IMR-90 (cell line): ENCODE results near the gene ANTXR1.

ENCODE experiments used
- CEBPB ChIP-seq: IDR thresholded peaks from 2 replicates; pipeline ENCODE4 v1.6.1; 2012; ENCODE audit warnings: low read depth, low read length, improper control_type of control experiment
- CHD1 ChIP-seq: IDR thresholded peaks from 2 replicates; pipeline ENCODE4 v1.6.1; 2012; ENCODE audit warnings: low read depth, low read length, improper control_type of control experiment
- MAFK ChIP-seq: IDR thresholded peaks from 2 replicates; pipeline ENCODE4 v1.6.1; 2012; ENCODE audit warnings: low read depth, low read length, improper control_type of control experiment
- NFE2L2 ChIP-seq: fragments of 150-350 bp; IDR thresholded peaks from 2 replicates; pipeline ENCODE4 v1.6.1; 2016; ENCODE audit warnings: low read depth, mild to moderate bottlenecking, low read length
- POLR2A ChIP-seq: IDR thresholded peaks from 2 replicates; pipeline ENCODE4 v1.6.1; 2012; ENCODE audit warnings: mild to moderate bottlenecking, low read depth, low read length
- RAD21 ChIP-seq: IDR thresholded peaks from 2 replicates; pipeline ENCODE4 v1.6.1; 2012; ENCODE audit warnings: low read length, improper control_type of control experiment
- RFX5 ChIP-seq: IDR thresholded peaks from 2 replicates; pipeline ENCODE4 v1.8.0; 2012; ENCODE audit warnings: low read depth, mild to moderate bottlenecking, low read length, moderate library complexity
- SMC3 ChIP-seq: fragments of 150-350 bp; IDR thresholded peaks from 2 replicates; pipeline ENCODE4 v1.6.1; 2016; ENCODE audit warnings: low read depth, mild to moderate bottlenecking, antibody characterized with exemption, low read length, moderate library complexity
- TF ChIP-seq, protein P1 (sequence below): conservative IDR thresholded peaks from 2 replicates; pipeline ENCODE4 v1.5.1; 2012; ENCODE audit warnings: mild to moderate bottlenecking, low read depth, low read length, improper control_type of control experiment
- TF ChIP-seq, protein P2 (sequence below): fragments of 150-350 bp; IDR thresholded peaks from 2 replicates; pipeline ENCODE4 v1.6.1; 2016; ENCODE audit warnings: low read depth, mild to moderate bottlenecking, low read length, moderate library complexity, borderline replicate concordance

DNA sequence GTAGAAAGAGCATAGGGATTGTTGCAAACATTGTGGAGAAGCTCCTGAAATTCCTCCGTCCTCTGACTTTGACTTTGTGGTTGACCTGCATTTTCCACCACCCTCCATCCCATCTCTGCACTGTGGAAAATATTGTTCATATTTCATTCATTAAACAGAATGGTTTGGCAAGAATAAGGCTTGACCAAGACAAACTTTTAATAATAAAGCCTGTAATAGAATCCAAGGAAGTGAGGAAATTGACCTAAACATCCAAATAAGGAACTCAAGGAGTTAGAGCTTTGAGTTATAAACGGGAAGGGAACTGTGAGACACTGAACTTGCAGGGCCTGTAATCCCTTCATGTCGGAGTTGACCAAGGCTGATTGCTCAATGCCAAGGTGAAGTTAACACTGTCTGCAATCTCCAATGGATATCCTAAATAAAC, 258.9 kb downstream of the ANTXR1 start:
- no peak for TF ChIP-seq RAD21
- TF ChIP-seq, protein P1, sequence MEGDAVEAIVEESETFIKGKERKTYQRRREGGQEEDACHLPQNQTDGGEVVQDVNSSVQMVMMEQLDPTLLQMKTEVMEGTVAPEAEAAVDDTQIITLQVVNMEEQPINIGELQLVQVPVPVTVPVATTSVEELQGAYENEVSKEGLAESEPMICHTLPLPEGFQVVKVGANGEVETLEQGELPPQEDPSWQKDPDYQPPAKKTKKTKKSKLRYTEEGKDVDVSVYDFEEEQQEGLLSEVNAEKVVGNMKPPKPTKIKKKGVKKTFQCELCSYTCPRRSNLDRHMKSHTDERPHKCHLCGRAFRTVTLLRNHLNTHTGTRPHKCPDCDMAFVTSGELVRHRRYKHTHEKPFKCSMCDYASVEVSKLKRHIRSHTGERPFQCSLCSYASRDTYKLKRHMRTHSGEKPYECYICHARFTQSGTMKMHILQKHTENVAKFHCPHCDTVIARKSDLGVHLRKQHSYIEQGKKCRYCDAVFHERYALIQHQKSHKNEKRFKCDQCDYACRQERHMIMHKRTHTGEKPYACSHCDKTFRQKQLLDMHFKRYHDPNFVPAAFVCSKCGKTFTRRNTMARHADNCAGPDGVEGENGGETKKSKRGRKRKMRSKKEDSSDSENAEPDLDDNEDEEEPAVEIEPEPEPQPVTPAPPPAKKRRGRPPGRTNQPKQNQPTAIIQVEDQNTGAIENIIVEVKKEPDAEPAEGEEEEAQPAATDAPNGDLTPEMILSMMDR = no peak
- TF ChIP-seq MAFK = no peak
- TF ChIP-seq POLR2A = no peak
- no peak for TF ChIP-seq RFX5
- TF ChIP-seq, protein P2, sequence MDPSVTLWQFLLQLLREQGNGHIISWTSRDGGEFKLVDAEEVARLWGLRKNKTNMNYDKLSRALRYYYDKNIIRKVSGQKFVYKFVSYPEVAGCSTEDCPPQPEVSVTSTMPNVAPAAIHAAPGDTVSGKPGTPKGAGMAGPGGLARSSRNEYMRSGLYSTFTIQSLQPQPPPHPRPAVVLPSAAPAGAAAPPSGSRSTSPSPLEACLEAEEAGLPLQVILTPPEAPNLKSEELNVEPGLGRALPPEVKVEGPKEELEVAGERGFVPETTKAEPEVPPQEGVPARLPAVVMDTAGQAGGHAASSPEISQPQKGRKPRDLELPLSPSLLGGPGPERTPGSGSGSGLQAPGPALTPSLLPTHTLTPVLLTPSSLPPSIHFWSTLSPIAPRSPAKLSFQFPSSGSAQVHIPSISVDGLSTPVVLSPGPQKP = no peak
- peak; percentile 82 for TF ChIP-seq CEBPB
- TF ChIP-seq CHD1 = no peak
- TF ChIP-seq SMC3 = no peak
- TF ChIP-seq NFE2L2 = no peak
